Measurements from ENCODE around the gene TTC34.

The TTC34 gene

GRCh38 chr1:2831596-2832212, 30.2 kb upstream of the TTC34 start:
- H3K4me3 ChIP-seq (ENCODE audit: low read length), result no peak overlapping the region
- DNase-seq (ENCODE audit: low read depth, low spot score), result no peak

- no peak for DNase-seq (ENCODE audit: low read depth, low spot score)
- H3K4me3 ChIP-seq (ENCODE audit: low read length), result no peak overlapping the region
Observed at GRCh38 chr1:2830761-2831425, 29.4 kb upstream of the TTC34 start.

GRCh38 chr1:2829846-2830615, 28.5 kb upstream of the TTC34 start:
- H3K4me3 ChIP-seq (ENCODE audit: low read length), result no peak overlapping the region
- no peak for DNase-seq (ENCODE audit: low read depth, low spot score)

GRCh38 chr1:2828586-2829250, 27.2 kb upstream of the TTC34 start:
- no peak for DNase-seq (ENCODE audit: low read depth, low spot score)
- no peak overlapping the region for H3K4me3 ChIP-seq (ENCODE audit: low read length)

- DNase-seq (ENCODE audit: low read depth, low spot score), result no peak
- H3K4me3 ChIP-seq (ENCODE audit: low read length), result no peak overlapping the region
Observed at GRCh38 chr1:2826736-2827292, 25.3 kb upstream of the TTC34 start.

GRCh38 chr1:2826316-2826715, 24.8 kb upstream of the TTC34 start:
- H3K4me3 ChIP-seq (ENCODE audit: low read length), result no peak overlapping the region
- no peak for DNase-seq (ENCODE audit: low read depth, low spot score)

GRCh38 chr1:2825487-2826189, 24.1 kb upstream of the TTC34 start:
- no peak for DNase-seq (ENCODE audit: low read depth, low spot score)
- H3K4me3 ChIP-seq (ENCODE audit: low read length), result no peak overlapping the region

- H3K4me3 ChIP-seq (ENCODE audit: low read length), result no peak overlapping the region
- no peak for DNase-seq (ENCODE audit: low read depth, low spot score)
Observed at GRCh38 chr1:2824999-2825398, 23.5 kb upstream of the TTC34 start.

GRCh38 chr1:2823921-2824610, 22.6 kb upstream of the TTC34 start:
- no peak overlapping the region for H3K4me3 ChIP-seq (ENCODE audit: low read length)

GRCh38 chr1:2822621-2823145, 21.2 kb upstream of the TTC34 start:
- no peak overlapping the region for H3K4me3 ChIP-seq (ENCODE audit: low read length)
- DNase-seq (ENCODE audit: low read depth, low spot score), result no peak

More at GRCh38 chr1:2823921-2824610, 22.6 kb upstream of the TTC34 start:
- DNase-seq (ENCODE audit: low read depth, low spot score), result no peak

GRCh38 chr1:2821966-2822620, 20.6 kb upstream of the TTC34 start:
- DNase-seq (ENCODE audit: low read depth, low spot score), result no peak

GRCh38 chr1:2821373-2821955, 20.0 kb upstream of the TTC34 start:
- DNase-seq (ENCODE audit: low read depth, low spot score), result no peak
- no peak overlapping the region for H3K4me3 ChIP-seq (ENCODE audit: low read length)

More at GRCh38 chr1:2821966-2822620, 20.6 kb upstream of the TTC34 start:
- no peak overlapping the region for H3K4me3 ChIP-seq (ENCODE audit: low read length)

- no peak for DNase-seq (ENCODE audit: low read depth, low spot score)
- no peak overlapping the region for H3K4me3 ChIP-seq (ENCODE audit: low read length)
Observed at GRCh38 chr1:2820731-2821372, 19.4 kb upstream of the TTC34 start.

- DNase-seq (ENCODE audit: low read depth, low spot score), result no peak
- H3K4me3 ChIP-seq (ENCODE audit: low read length), result no peak overlapping the region
Observed at GRCh38 chr1:2819831-2820730, 18.6 kb upstream of the TTC34 start.

GRCh38 chr1:2819429-2819828, 17.9 kb upstream of the TTC34 start:
- no peak overlapping the region for H3K4me3 ChIP-seq (ENCODE audit: low read length)
- DNase-seq (ENCODE audit: low read depth, low spot score), result no peak

All from Jurkat, Clone E6-1 (cell line).